Measurements from ENCODE around the gene RIBC1.

Gene RIBC1

DNA sequence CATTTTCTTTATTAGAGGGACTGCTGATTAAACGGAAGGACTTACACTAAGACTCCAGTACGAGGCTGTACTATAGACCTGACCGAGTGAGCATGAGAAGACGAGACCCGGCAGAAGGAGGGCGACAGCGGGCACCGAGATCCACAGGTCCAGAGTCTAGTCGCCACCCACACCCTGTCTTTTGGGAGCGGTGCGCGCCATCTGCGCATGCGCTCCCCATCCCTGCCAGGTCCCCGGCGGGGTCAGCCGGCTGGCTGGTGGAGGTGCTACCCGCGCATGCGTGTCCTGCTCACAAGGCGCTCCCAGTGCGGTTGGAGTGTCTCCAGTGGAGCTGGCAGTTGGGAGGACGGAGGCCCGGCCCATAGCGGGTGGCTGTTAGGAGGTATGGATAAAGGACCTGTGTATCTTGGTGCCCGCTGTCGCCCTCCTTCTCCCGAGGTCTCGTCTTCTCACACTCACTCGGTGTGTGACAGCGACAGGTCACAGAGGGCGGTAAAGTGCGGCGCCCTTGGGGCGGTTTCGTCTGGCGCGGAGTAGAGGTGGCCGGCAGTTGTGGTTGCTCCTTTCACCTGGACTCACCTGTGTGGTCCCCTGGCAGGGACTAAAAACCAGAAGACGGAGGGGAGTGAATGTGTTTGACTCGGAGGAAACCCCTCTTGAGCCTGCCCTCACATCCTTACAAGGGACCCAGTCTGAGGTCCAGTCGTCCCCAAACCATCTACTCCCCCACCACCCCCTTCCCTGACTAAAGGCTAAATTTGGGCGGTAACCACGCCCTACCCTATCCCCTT, 19.1 kb downstream of the RIBC1 start:
- peak overlapping the region; percentile 57 for H3K4me3 ChIP-seq (ENCODE audit: low read depth, low read length)
- TF ChIP-seq CTCF (IDR thresholded peaks at IDR 0.05; ENCODE audit: low read depth, low read length, missing control alignments), result no peak
- no peak for DNase-seq (ENCODE audit: low read depth)

DNA sequence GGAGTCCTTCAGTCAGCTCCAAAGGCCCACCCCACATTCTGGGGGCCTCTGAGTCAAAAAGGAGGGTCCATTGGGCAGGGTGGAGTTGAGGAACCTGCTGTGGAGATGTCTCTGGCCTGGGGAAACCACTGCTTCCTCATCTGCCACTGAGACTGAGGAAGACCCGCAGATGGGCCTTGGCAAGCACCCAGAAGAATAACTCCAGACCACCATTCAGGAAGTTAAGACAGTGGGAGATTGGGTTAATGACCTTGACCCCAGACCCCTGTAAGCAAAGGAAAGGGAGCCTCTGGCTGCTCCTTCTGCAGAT, 19.6 kb downstream of the RIBC1 start:
- DNase-seq (ENCODE audit: low read depth), result no peak
- peak overlapping the region; percentile 57 for H3K4me3 ChIP-seq (ENCODE audit: low read depth, low read length)

GRCh38 chrX:53445977-53446376, 23.3 kb downstream of the RIBC1 start:
- no peak for DNase-seq (ENCODE audit: low read depth)
- TF ChIP-seq CTCF (IDR thresholded peaks at IDR 0.05; ENCODE audit: low read depth, low read length, missing control alignments), result peak; percentile 64
- H3K4me3 ChIP-seq (ENCODE audit: low read depth, low read length), result no peak overlapping the region

More for the DNA sequence above, 19.6 kb downstream of the RIBC1 start:
- TF ChIP-seq CTCF (IDR thresholded peaks at IDR 0.05; ENCODE audit: low read depth, low read length, missing control alignments), result no peak

DNA sequence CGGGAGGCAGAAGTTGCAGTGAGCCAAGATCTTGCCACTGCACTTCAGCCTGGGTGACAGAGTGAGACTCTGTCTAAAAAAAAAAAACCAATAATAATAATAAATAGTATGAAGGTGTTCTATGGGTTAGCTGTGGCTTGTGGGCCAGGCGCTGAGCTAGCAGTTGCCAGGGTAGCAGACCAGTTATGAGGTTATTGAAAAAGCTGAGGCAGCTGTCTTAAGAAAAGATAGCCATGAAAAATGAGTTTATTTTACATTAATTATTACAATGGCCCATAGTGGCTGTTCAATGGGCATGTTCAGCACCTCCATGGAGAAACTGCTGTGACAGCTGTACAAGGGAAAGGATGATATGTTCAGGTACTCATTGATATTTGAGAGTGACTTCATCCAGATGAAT, 24.8 kb downstream of the RIBC1 start:
- no peak for DNase-seq (ENCODE audit: low read depth)
- TF ChIP-seq CTCF (IDR thresholded peaks at IDR 0.05; ENCODE audit: low read depth, low read length, missing control alignments), result no peak
- no peak overlapping the region for H3K4me3 ChIP-seq (ENCODE audit: low read depth, low read length)

GRCh38 chrX:53449632-53450031, 27.0 kb downstream of the RIBC1 start:
- DNase-seq (ENCODE audit: low read depth), result no peak
- no peak overlapping the region for H3K4me3 ChIP-seq (ENCODE audit: low read depth, low read length)
- no peak for TF ChIP-seq CTCF (IDR thresholded peaks at IDR 0.05; ENCODE audit: low read depth, low read length, missing control alignments)

- H3K4me3 ChIP-seq (ENCODE audit: low read depth, low read length), result no peak overlapping the region
- DNase-seq (ENCODE audit: low read depth), result no peak
- TF ChIP-seq CTCF (IDR thresholded peaks at IDR 0.05; ENCODE audit: low read depth, low read length, missing control alignments), result no peak
Measured at GRCh38 chrX:53452812-53453211, 30.1 kb downstream of the RIBC1 start.

- TF ChIP-seq CTCF (IDR thresholded peaks at IDR 0.05; ENCODE audit: low read depth, low read length, missing control alignments), result no peak
- no peak overlapping the region for H3K4me3 ChIP-seq (ENCODE audit: low read depth, low read length)
- no peak for DNase-seq (ENCODE audit: low read depth)
Measured at GRCh38 chrX:53456254-53456653, 33.6 kb downstream of the RIBC1 start.
